ENCODE results near the gene FAR1.
A peak's percentile ranks its signal among the peaks of the same experiment; 100 is the strongest.

The FAR1 gene

DNA sequence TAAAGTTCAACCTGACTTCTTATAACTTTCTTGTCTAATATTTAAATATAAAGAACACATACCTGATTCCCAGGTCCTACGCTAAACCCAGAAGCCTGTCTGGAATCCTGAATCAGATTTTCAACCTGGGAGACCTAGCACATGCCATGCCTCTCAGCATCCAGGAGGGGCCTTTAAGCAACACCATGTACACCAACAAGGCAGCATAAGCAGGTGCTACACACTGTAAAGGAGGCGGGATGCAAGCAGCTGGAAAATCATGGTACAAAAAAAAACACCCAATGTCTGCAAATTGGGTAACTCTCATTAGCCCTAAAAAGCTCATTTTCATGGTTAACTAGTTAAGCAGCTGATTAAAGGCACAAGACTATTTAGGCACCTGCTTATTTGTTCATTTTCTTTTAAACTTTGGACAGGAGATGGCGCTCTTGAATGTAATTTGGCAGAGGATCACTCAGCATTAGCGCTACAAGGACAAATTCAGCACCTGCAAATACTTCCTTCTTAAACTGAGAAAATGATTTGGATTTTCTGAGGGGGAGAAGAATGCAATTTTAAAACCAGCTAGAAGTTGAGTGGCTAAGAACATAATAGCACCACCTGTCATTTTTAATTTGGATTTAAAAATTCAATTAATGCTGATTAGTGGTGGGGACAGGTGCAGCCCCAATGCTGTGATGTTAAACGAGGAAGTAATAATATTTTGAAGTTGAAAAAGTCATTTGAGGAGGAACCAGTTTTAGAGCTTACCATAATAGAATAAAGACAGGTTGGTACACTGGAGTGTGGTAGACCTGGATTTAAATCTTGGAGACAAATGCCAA is 104.0 kb downstream of the FAR1 start:
- Histone ChIP-seq H3K4me3 (ENCODE audit: low read length) (no peak overlapping the region), H3K4me2 (ENCODE audit: low read depth, low read length) (no peak overlapping the region), H3K9me3 (replicated peaks; ENCODE audit: insufficient read depth, low read length) (no peaks in the 10 kb centered on the region), H3K79me2 (ENCODE audit: low read length) (no peaks in the 10 kb centered on the region), H2AFZ (ENCODE audit: low read length) (no peak overlapping the region), H3K27me3 (replicated peaks; ENCODE audit: insufficient read depth, low read length) (no peaks in the 10 kb centered on the region), H3K36me3 (replicated peaks; ENCODE audit: insufficient read depth, low read length) (no peaks in the 10 kb centered on the region), H3K9ac (ENCODE audit: low read length) (no peak overlapping the region), H4K20me1 (ENCODE audit: insufficient read depth, low read length) (no peaks in the 10 kb centered on the region), H3K9me2 (replicated peaks; ENCODE audit: insufficient read depth, low read length) (no peaks in the 10 kb centered on the region), H3F3A (ENCODE audit: insufficient read depth, low read length) (no peaks in the 10 kb centered on the region), H3K4me1 (ENCODE audit: low read length) (no peaks in the 10 kb centered on the region), H3K27ac (ENCODE audit: low read length) (no peak overlapping the region)
- peak; percentile 80 for DNase-seq
- peak; percentile 62 for TF ChIP-seq CTCF (IDR thresholded peaks at IDR 0.05; ENCODE audit: low read length)
- no peak for TF ChIP-seq EZH2phosphoT487 (IDR thresholded peaks at IDR 0.05; ENCODE audit: low read length)

DNA sequence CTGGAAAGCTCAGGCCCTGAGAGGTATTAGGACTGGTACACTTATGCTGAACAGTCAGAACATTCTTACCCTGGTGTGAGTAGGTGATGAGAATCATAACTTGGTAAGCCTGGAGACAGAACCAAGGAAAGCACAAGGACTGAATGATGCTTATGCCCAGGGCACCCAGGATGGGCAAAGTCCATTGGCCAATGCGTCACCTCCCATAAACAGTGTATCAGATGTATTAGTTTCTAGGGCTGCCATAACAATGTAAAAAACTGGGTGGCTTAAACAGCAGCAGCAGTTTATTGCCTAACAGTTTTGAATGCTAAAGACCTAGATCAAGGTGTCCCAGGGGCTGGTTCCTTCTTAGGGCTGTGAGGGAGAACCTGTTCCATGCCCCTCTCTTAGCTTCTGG is 107.0 kb downstream of the FAR1 start:
- no peaks in the 10 kb centered on the region for H3F3A ChIP-seq (ENCODE audit: insufficient read depth, low read length)
- no peaks in the 10 kb centered on the region for H3K27me3 ChIP-seq (replicated peaks; ENCODE audit: insufficient read depth, low read length)
- H4K20me1 ChIP-seq (ENCODE audit: insufficient read depth, low read length): no peaks in the 10 kb centered on the region
- H2AFZ ChIP-seq (ENCODE audit: low read length): no peak overlapping the region
- H3K9me2 ChIP-seq (replicated peaks; ENCODE audit: insufficient read depth, low read length): no peaks in the 10 kb centered on the region
- H3K4me3 ChIP-seq (ENCODE audit: low read length): no peak overlapping the region
- H3K36me3 ChIP-seq (replicated peaks; ENCODE audit: insufficient read depth, low read length): no peaks in the 10 kb centered on the region
- TF ChIP-seq CTCF (IDR thresholded peaks at IDR 0.05; ENCODE audit: low read length) (no peak), EZH2phosphoT487 (IDR thresholded peaks at IDR 0.05; ENCODE audit: low read length) (no peak), EZH2 (optimal IDR thresholded peaks at IDR 0.05; ENCODE audit: low read depth, low read length) (no peak)
- no peaks in the 10 kb centered on the region for H3K79me2 ChIP-seq (ENCODE audit: low read length)
- no peak overlapping the region for H3K9ac ChIP-seq (ENCODE audit: low read length)
- no peak overlapping the region for H3K27ac ChIP-seq (ENCODE audit: low read length)
- H3K4me1 ChIP-seq (ENCODE audit: low read length): no peaks in the 10 kb centered on the region
- H3K9me3 ChIP-seq (replicated peaks; ENCODE audit: insufficient read depth, low read length): no peaks in the 10 kb centered on the region
- no peak for DNase-seq
- no peak overlapping the region for H3K4me2 ChIP-seq (ENCODE audit: low read depth, low read length)

GRCh38 chr11:13776134-13776815 is 107.8 kb downstream of the FAR1 start:
- Histone ChIP-seq H3K4me3 (ENCODE audit: low read length) (no peak overlapping the region), H4K20me1 (ENCODE audit: insufficient read depth, low read length) (no peaks in the 10 kb centered on the region), H3K27ac (ENCODE audit: low read length) (no peak overlapping the region), H3K36me3 (replicated peaks; ENCODE audit: insufficient read depth, low read length) (no peaks in the 10 kb centered on the region), H3K4me2 (ENCODE audit: low read depth, low read length) (no peak overlapping the region), H3K9me2 (replicated peaks; ENCODE audit: insufficient read depth, low read length) (no peaks in the 10 kb centered on the region), H3K9ac (ENCODE audit: low read length) (no peak overlapping the region), H3K27me3 (replicated peaks; ENCODE audit: insufficient read depth, low read length) (no peaks in the 10 kb centered on the region), H3K9me3 (replicated peaks; ENCODE audit: insufficient read depth, low read length) (no peaks in the 10 kb centered on the region), H2AFZ (ENCODE audit: low read length) (no peak overlapping the region), H3F3A (ENCODE audit: insufficient read depth, low read length) (no peaks in the 10 kb centered on the region), H3K79me2 (ENCODE audit: low read length) (no peaks in the 10 kb centered on the region), H3K4me1 (ENCODE audit: low read length) (no peaks in the 10 kb centered on the region)
- DNase-seq: peak; percentile 31
- TF ChIP-seq EZH2phosphoT487 (IDR thresholded peaks at IDR 0.05; ENCODE audit: low read length) (no peak), EZH2 (optimal IDR thresholded peaks at IDR 0.05; ENCODE audit: low read depth, low read length) (no peak), CTCF (IDR thresholded peaks at IDR 0.05; ENCODE audit: low read length) (peak; percentile 35)

Measured in MM.1S (cell line).